WERI-Rb-1 (cell line): ENCODE results near the gene PDS5B.
A peak's percentile ranks its signal among the peaks of the same experiment; 100 is the strongest.

Experiments used
- DNase-seq: peaks from one replicate; pipeline ENCODE4 v3.0.0-alpha.2; 2020
- H3K27ac ChIP-seq: fragments of 250-450 bp; sonication (Bioruptor Pico); 2 replicates; pipeline ENCODE4 v1.5.1; 2020; ENCODE audit warnings: mild to moderate bottlenecking, moderate library complexity
- H3K27me3 ChIP-seq: fragments of 250-450 bp; sonication (Bioruptor Pico); 2 replicates; pipeline ENCODE4 v1.5.1; 2021; ENCODE audit warnings: mild to moderate bottlenecking, low read depth, moderate library complexity; ENCODE audit not compliant: insufficient read depth, severe bottlenecking
- H3K36me3 ChIP-seq: fragments of 250-450 bp; sonication (Bioruptor Pico); 2 replicates; pipeline ENCODE4 v1.5.1; 2020; ENCODE audit warnings: mild to moderate bottlenecking, moderate library complexity
- H3K4me3 ChIP-seq: 2 replicates; pipeline ENCODE4 v1.5.1; 2011; ENCODE audit warnings: low read depth, mild to moderate bottlenecking, control low read depth, low read length
- H3K9me3 ChIP-seq: fragments of 250-450 bp; sonication (Bioruptor Pico); 2 replicates; pipeline ENCODE4 v1.5.1; 2021; ENCODE audit warnings: mild to moderate bottlenecking, moderate library complexity; ENCODE audit not compliant: severe bottlenecking
- CTCF ChIP-seq: IDR thresholded peaks from 2 replicates; pipeline ENCODE4 v1.5.1; 2011; ENCODE audit warnings: low read depth, mild to moderate bottlenecking, control low read depth, inconsistent platforms, low read length

The PDS5B gene

GRCh38 chr13:32587011-32587810 is 959 bp downstream of the PDS5B start:
- Histone ChIP-seq H3K27me3 (no peaks in the 10 kb centered on the region), H3K4me3 (peak overlapping the region; percentile 86), H3K27ac (peak overlapping the region; percentile 93), H3K9me3 (no peaks in the 10 kb centered on the region), H3K36me3 (0 out of 2 replicates have a peak, but pooled peaks cover 2% of the 10 kb centered on the region)
- DNase-seq: peak; percentile 74
- TF ChIP-seq CTCF: no peak

GRCh38 chr13:32587811-32588170 is 1.5 kb downstream of the PDS5B start:
- TF ChIP-seq CTCF: no peak
- Histone ChIP-seq H3K27me3 (no peaks in the 10 kb centered on the region), H3K4me3 (peak overlapping the region; percentile 86), H3K9me3 (no peaks in the 10 kb centered on the region), H3K36me3 (0 out of 2 replicates have a peak, but pooled peaks cover 2% of the 10 kb centered on the region), H3K27ac (peak overlapping the region; percentile 93)
- DNase-seq: no peak

GRCh38 chr13:32588736-32589135 is 2.5 kb downstream of the PDS5B start:
- Histone ChIP-seq H3K4me3 (no peak overlapping the region), H3K27me3 (no peaks in the 10 kb centered on the region), H3K36me3 (0 out of 2 replicates have a peak, but pooled peaks cover 2% of the 10 kb centered on the region), H3K9me3 (no peaks in the 10 kb centered on the region), H3K27ac (peak overlapping the region; percentile 93; the same call in 1 of the 2 replicates)
- no peak for TF ChIP-seq CTCF
- no peak for DNase-seq

- DNase-seq: no peak
- no peaks in the 10 kb centered on the region for H3K9me3 ChIP-seq
- H3K4me3 ChIP-seq: no peak overlapping the region
- H3K27me3 ChIP-seq: no peaks in the 10 kb centered on the region
- H3K36me3 ChIP-seq: 0 out of 2 replicates have a peak, but pooled peaks cover 2% of the 10 kb centered on the region
- no peak overlapping the region for H3K27ac ChIP-seq
- TF ChIP-seq CTCF: no peak
Observed at GRCh38 chr13:32589471-32589870, 3.2 kb downstream of the PDS5B start.

- no peak overlapping the region for H3K27ac ChIP-seq
- DNase-seq: no peak
- no peak overlapping the region for H3K4me3 ChIP-seq
- H3K9me3 ChIP-seq: no peaks in the 10 kb centered on the region
- no peak for TF ChIP-seq CTCF
- H3K27me3 ChIP-seq: no peaks in the 10 kb centered on the region
- H3K36me3 ChIP-seq: 0 out of 2 replicates have a peak, but pooled peaks cover 2% of the 10 kb centered on the region
Observed at GRCh38 chr13:32590266-32590665, 4.0 kb downstream of the PDS5B start.
